AG09319 (cell line): ENCODE results near the gene KIF4A.

Experiments
- DNase-seq: peaks from one replicate; pipeline ENCODE4 v3.0.0-alpha.2; 2010; ENCODE audit warnings: low read depth; ENCODE audit errors: extremely low read depth
- CTCF ChIP-seq: IDR thresholded peaks from 2 replicates; pipeline ENCODE4 v1.5.1; 2011; ENCODE audit warnings: low read depth, mild to moderate bottlenecking, inconsistent platforms, low read length, moderate library complexity

The KIF4A gene

GRCh38 chrX:70426286-70427278 lies 136.7 kb downstream of the KIF4A start:
- no peak for TF ChIP-seq CTCF
- DNase-seq: no peak

GRCh38 chrX:70427365-70427764 lies 137.5 kb downstream of the KIF4A start:
- no peak for TF ChIP-seq CTCF
- DNase-seq: no peak

GRCh38 chrX:70429759-70430158 lies 139.9 kb downstream of the KIF4A start:
- no peak for DNase-seq
- TF ChIP-seq CTCF: no peak

GRCh38 chrX:70432936-70433847 lies 143.3 kb downstream of the KIF4A start:
- DNase-seq: no peak
- no peak for TF ChIP-seq CTCF

GRCh38 chrX:70433848-70434351 lies 144.0 kb downstream of the KIF4A start:
- peak; percentile 60 for TF ChIP-seq CTCF
- DNase-seq: no peak

- TF ChIP-seq CTCF: no peak
- peak; percentile 35 for DNase-seq
These were observed 144.5 kb downstream of the KIF4A start for GRCh38 chrX:70434352-70434866.
